ENCODE data around the gene TMED9.

GRCh38 chr5:177611446-177612214 lies 19.6 kb downstream of the TMED9 start:
- TF ChIP-seq POLR2A (IDR thresholded peaks at IDR 0.05) = no peak
- TF ChIP-seq, protein P1, sequence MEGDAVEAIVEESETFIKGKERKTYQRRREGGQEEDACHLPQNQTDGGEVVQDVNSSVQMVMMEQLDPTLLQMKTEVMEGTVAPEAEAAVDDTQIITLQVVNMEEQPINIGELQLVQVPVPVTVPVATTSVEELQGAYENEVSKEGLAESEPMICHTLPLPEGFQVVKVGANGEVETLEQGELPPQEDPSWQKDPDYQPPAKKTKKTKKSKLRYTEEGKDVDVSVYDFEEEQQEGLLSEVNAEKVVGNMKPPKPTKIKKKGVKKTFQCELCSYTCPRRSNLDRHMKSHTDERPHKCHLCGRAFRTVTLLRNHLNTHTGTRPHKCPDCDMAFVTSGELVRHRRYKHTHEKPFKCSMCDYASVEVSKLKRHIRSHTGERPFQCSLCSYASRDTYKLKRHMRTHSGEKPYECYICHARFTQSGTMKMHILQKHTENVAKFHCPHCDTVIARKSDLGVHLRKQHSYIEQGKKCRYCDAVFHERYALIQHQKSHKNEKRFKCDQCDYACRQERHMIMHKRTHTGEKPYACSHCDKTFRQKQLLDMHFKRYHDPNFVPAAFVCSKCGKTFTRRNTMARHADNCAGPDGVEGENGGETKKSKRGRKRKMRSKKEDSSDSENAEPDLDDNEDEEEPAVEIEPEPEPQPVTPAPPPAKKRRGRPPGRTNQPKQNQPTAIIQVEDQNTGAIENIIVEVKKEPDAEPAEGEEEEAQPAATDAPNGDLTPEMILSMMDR (IDR thresholded peaks at IDR 0.05) = no peak
